CD4-positive, alpha-beta T cell (primary cell): Measurements from ENCODE around the gene VWA3B. TPM values are rescaled to one million over a fixed set of nuclear protein-coding genes. Genes with fewer than 3 reads are reported as not detected.

ENCODE experiments used
- ATAC-seq: fragments of 200-7000 bp; cut with Tn5 transposase; one replicate; pipeline ENCODE4 v1.10.0; 2022; ENCODE audit warnings: mild to moderate bottlenecking; ENCODE audit not compliant: poor library complexity
- CTCF ChIA-PET: fragments of 350-600 bp; sonication (Branson Sonifier 250); formaldehyde crosslinking; loops from one replicate; lab custom pipeline; 2021; ENCODE audit warnings: antibody characterized with exemption, inconsistent platforms; lab: Charles Lee
- POLR2A ChIA-PET: fragments of 350-600 bp; sonication (Branson Sonifier 250); formaldehyde crosslinking; loops from one replicate; lab custom pipeline; 2021; ENCODE audit warnings: antibody characterized with exemption, inconsistent platforms; lab: Charles Lee
- DNase-seq, 14 experiments: peaks; one replicate each; pipeline ENCODE4 v3.0.0-alpha.2; 2013 to 2020; ENCODE audit warnings: mixed read lengths in 2 of 14
- H3K27ac ChIP-seq, 2 donors: one replicate each; pipeline versions ENCODE4 v1.5.1 to v1.7.0; 2013; ENCODE audit warnings: low read length in 2 of 2, low read depth in 1 of 2, mild to moderate bottlenecking in 1 of 2
- H3K27me3 ChIP-seq, 2 experiments: 1 replicate in 1 of 2; 2 replicates in 1 of 2; pipeline versions ENCODE4 v1.6.1 to v1.7.0; 2013; ENCODE audit warnings: low read length in 2 of 2, control low read depth in 1 of 2, mild to moderate bottlenecking in 1 of 2, moderate library complexity in 1 of 2; ENCODE audit not compliant: insufficient read depth in 2 of 2, control insufficient read depth in 1 of 2
- H3K36me3 ChIP-seq: one replicate; pipeline ENCODE4 v1.6.1; 2013; ENCODE audit warnings: low read length, control low read depth; ENCODE audit not compliant: insufficient read depth
- H3K4me1 ChIP-seq: one replicate; pipeline ENCODE4 v1.6.1; 2013; ENCODE audit warnings: low read length, control low read depth; ENCODE audit not compliant: insufficient read depth
- H3K4me3 ChIP-seq: one replicate; pipeline ENCODE4 v1.5.1; 2013; ENCODE audit warnings: mild to moderate bottlenecking, low read length, moderate library complexity
- H3K9me3 ChIP-seq, 2 experiments: 1 replicate in 1 of 2; 2 replicates in 1 of 2; pipeline versions ENCODE4 v1.6.1 to v1.7.0; 2013; ENCODE audit warnings: low read length in 2 of 2, mild to moderate bottlenecking in 2 of 2, control low read depth in 1 of 2, moderate library complexity in 1 of 2; ENCODE audit not compliant: control insufficient read depth in 1 of 2, insufficient read depth in 1 of 2
- H3K27ac Mint-ChIP-seq: one replicate; pipeline ENCODE4 v1.8.0; 2020; ENCODE audit warnings: mixed read lengths
- H3K27me3 Mint-ChIP-seq: one replicate; pipeline ENCODE4 v1.8.0; 2021; ENCODE audit warnings: mixed read lengths
- H3K36me3 Mint-ChIP-seq: one replicate; pipeline ENCODE4 v1.8.0; 2021; ENCODE audit warnings: low read depth, mixed read lengths
- H3K4me1 Mint-ChIP-seq: one replicate; pipeline ENCODE4 v1.8.0; 2021; ENCODE audit warnings: low read depth, mixed read lengths
- H3K4me3 Mint-ChIP-seq: one replicate; pipeline ENCODE4 v1.8.0; 2020; ENCODE audit warnings: mild to moderate bottlenecking, mixed read lengths
- H3K9me3 Mint-ChIP-seq: one replicate; pipeline ENCODE4 v1.8.0; 2020; ENCODE audit warnings: mixed read lengths
- CTCF ChIP-seq: fragments of 200-600 bp; IDR thresholded peaks from one replicate; pipeline ENCODE4 v1.8.0; 2022; ENCODE audit warnings: antibody characterized with exemption, mild to moderate bottlenecking
- intact Hi-C, 2 experiments: fragments of 100-400 bp; cut with DNase I in 1 of 2; cut with micrococcal nuclease in 1 of 2; formaldehyde crosslinking; loops; one replicate each; pipeline versions ENCODE4 v1.15.1 to v1.9.0; 2023 to 2025; cut with DNase I, micrococcal nuclease
- total RNA-seq, 174 experiments: library from RNA in 2 of 174; stranded (reverse) in 2 of 174; gene quantifications; one replicate each; pipeline ENCODE4 v1.2.3 and lab custom pipeline; 2021 to 2026

VWA3B gene
- total RNA-seq, 2 experiments from 2014 or later, result not detected

GRCh38 chr2:98240786-98241398, 153.9 kb downstream of the VWA3B start:
- Mint-ChIP-seq H3K4me3 (no peak overlapping the region), H3K27me3 (peaks cover 49% of the 10 kb centered on the region), H3K9me3 (no peaks in the 10 kb centered on the region), H3K27ac (no peak overlapping the region), H3K36me3 (no peaks in the 10 kb centered on the region), H3K4me1 (no peaks in the 10 kb centered on the region)
- intact Hi-C loops, result no loop called here
- ATAC-seq, result no peak
- no peaks in the 10 kb centered on the region for H3K9me3 ChIP-seq
- no peak for TF ChIP-seq CTCF
- ChIA-PET POLR2A (no interaction called here), CTCF (no interaction called here)
- H3K36me3 ChIP-seq, result no peaks in the 10 kb centered on the region
- no peaks in the 10 kb centered on the region for H3K4me1 ChIP-seq
- H3K27ac ChIP-seq, result no peak overlapping the region
- DNase-seq, result no peak
- no peak overlapping the region for H3K4me3 ChIP-seq
- peaks cover 0 to 14% of the 10 kb centered on the region in 2 experiments for H3K27me3 ChIP-seq

- H3K27me3 Mint-ChIP-seq, result peaks cover 43% of the 10 kb centered on the region
- no peaks in the 10 kb centered on the region for H3K4me1 ChIP-seq
- intact Hi-C loops, result no loop called here
- DNase-seq (no peak), ATAC-seq (no peak)
- H3K4me3 ChIP-seq, result no peak overlapping the region
- no peaks in the 10 kb centered on the region for H3K36me3 ChIP-seq
- H3K27ac Mint-ChIP-seq, result no peak overlapping the region
- H3K4me3 Mint-ChIP-seq, result no peak overlapping the region
- ChIA-PET POLR2A (no interaction called here), CTCF (interaction anchor here (1.0 kb wide), 1 partner anchor 27 kb away, joined by 3 read pairs; no protein-coding TSS in a partner anchor)
- peaks cover 0 to 14% of the 10 kb centered on the region in 2 experiments for H3K27me3 ChIP-seq
- no peak for TF ChIP-seq CTCF
- no peaks in the 10 kb centered on the region for H3K9me3 Mint-ChIP-seq
- no peaks in the 10 kb centered on the region for H3K9me3 ChIP-seq
- H3K36me3 Mint-ChIP-seq, result no peaks in the 10 kb centered on the region
- no peaks in the 10 kb centered on the region for H3K4me1 Mint-ChIP-seq
- H3K27ac ChIP-seq, result no peak overlapping the region
Observed at GRCh38 chr2:98241592-98241991, 154.6 kb downstream of the VWA3B start.

- DNase-seq (no peak), ATAC-seq (no peak)
- intact Hi-C loops, result no loop called here
- peaks cover 0 to 14% of the 10 kb centered on the region in 2 experiments for H3K27me3 ChIP-seq
- H3K4me3 ChIP-seq, result no peak overlapping the region
- peaks cover 0 to 2% of the 10 kb centered on the region in 2 experiments for H3K9me3 ChIP-seq
- H3K9me3 Mint-ChIP-seq, result no peaks in the 10 kb centered on the region
- no peaks in the 10 kb centered on the region for H3K36me3 ChIP-seq
- no peak overlapping the region for H3K27ac ChIP-seq
- H3K4me1 Mint-ChIP-seq, result no peaks in the 10 kb centered on the region
- H3K4me3 Mint-ChIP-seq, result no peak overlapping the region
- no peaks in the 10 kb centered on the region for H3K36me3 Mint-ChIP-seq
- TF ChIP-seq CTCF, result no peak
- ChIA-PET CTCF (interaction anchor here (1.0 kb wide), 1 partner anchor 26 kb away, joined by 3 read pairs; no protein-coding TSS in a partner anchor), POLR2A (no interaction called here)
- peaks cover 41% of the 10 kb centered on the region for H3K27me3 Mint-ChIP-seq
- H3K4me1 ChIP-seq, result no peaks in the 10 kb centered on the region
- no peak overlapping the region for H3K27ac Mint-ChIP-seq
Observed at GRCh38 chr2:98242003-98242402, 155.0 kb downstream of the VWA3B start.
